ENCODE data around the gene SULT2A1. TPM values are rescaled to one million over a fixed set of nuclear protein-coding genes. Genes with fewer than 3 reads are reported as not detected.
A peak's percentile ranks its signal among the peaks of the same experiment; 100 is the strongest.
"Not testable (repeated sequence)": the region's sequence is repeated elsewhere in the genome, so short reads cannot be mapped to it uniquely, and the experiment has no call there.

The SULT2A1 gene
- total RNA-seq, 4 donors from 2014 or later = 0.32 TPM; not detected in 3

DNA sequence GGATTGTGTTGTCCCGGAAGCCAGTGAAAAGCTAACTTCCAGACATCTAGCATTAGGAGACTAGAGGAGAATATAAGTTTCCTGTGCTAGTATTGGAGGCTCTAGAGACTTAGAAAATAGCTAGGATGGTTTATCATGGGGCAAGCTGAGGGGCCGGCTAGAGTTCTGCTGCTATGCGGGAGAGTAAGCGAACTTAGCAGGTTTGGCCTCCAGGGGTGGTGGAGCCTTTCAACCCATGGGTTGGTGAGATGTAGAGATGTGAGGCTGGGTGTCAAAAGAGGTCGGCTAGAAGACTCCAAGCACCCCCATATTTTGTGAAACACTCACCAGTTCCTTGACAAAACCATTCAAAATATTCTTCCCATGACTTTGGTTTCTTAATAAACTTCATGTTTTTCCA lies 4.4 kb downstream of the SULT2A1 start:
- Histone ChIP-seq H3K4me1 (no peaks in the 10 kb centered on the region), H3K36me3 (no peaks in the 10 kb centered on the region), H3K9me3 (no peaks in the 10 kb centered on the region), H3K4me3 (no peak overlapping the region), H3K27me3 (peaks cover 27% of the 10 kb centered on the region), H3K27ac (no peak overlapping the region)
- WGBS = 75% methylated on average over 5 of the region's 5 CpGs
- DNase-seq (ENCODE audit: low spot score in 2 of 2) = peak in 1 of 2 donors; percentile 28
- TF ChIP-seq, protein P1, sequence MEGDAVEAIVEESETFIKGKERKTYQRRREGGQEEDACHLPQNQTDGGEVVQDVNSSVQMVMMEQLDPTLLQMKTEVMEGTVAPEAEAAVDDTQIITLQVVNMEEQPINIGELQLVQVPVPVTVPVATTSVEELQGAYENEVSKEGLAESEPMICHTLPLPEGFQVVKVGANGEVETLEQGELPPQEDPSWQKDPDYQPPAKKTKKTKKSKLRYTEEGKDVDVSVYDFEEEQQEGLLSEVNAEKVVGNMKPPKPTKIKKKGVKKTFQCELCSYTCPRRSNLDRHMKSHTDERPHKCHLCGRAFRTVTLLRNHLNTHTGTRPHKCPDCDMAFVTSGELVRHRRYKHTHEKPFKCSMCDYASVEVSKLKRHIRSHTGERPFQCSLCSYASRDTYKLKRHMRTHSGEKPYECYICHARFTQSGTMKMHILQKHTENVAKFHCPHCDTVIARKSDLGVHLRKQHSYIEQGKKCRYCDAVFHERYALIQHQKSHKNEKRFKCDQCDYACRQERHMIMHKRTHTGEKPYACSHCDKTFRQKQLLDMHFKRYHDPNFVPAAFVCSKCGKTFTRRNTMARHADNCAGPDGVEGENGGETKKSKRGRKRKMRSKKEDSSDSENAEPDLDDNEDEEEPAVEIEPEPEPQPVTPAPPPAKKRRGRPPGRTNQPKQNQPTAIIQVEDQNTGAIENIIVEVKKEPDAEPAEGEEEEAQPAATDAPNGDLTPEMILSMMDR (IDR thresholded peaks at IDR 0.05) = no peak
- TF ChIP-seq EP300 (IDR thresholded peaks at IDR 0.05) = no peak
- TF ChIP-seq POLR2AphosphoS5 (IDR thresholded peaks at IDR 0.05) = no peak
- TF ChIP-seq POLR2A (IDR thresholded peaks at IDR 0.05) = no peak

DNA sequence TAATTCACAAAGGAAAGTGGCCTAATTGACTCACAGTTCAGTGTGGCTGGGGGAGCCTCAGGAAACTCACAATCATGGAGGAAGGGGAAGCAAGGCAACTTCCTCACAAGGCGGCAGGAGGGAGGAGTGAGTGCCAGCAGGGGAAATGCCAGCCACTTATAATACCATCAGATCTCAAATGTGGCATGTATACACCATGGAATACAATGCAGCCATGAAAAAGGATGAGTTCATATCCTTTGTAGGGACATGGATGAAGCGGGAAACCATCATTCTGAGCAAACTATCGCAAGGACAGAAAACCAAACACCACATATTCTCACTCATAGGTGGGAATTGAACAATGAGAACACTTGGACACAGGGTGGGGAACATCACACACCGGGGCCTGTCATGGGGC lies 6.7 kb downstream of the SULT2A1 start:
- DNase-seq (ENCODE audit: low spot score in 2 of 2) = peak in 1 of 2 donors; percentile 5
- H3K27ac ChIP-seq, H3K4me3 ChIP-seq, H3K36me3 ChIP-seq, H3K9me3 ChIP-seq, H3K4me1 ChIP-seq: not testable (repeated sequence)
- peaks cover 26% of the 10 kb centered on the region for H3K27me3 ChIP-seq
- 48% methylated on average over 4 of the region's 4 CpGs for WGBS

DNA sequence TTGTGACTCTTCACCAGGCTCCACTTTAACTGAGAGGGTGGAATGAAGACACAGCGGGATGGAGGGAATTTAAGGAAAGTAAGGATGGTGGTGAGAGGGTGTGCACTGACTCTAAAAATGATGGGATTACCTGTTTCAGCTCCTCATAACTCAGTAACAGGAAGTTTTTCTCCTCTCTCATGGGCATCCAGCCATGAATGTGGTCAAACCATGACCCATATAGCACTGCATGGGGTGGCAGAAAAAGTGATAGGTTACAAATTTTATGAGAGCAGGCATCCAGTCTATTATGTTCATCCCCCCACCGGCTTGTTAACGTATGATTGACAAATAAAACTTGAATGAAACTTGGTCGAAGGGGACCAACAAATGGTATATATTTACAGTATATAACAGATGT lies 7.2 kb downstream of the SULT2A1 start:
- no peak overlapping the region for H3K4me3 ChIP-seq
- H3K27ac ChIP-seq = no peak overlapping the region
- H3K27me3 ChIP-seq = peaks cover 31% of the 10 kb centered on the region
- TF ChIP-seq EP300 (IDR thresholded peaks at IDR 0.05) (no peak), POLR2A (IDR thresholded peaks at IDR 0.05) (no peak), POLR2AphosphoS5 (IDR thresholded peaks at IDR 0.05) (no peak)
- TF ChIP-seq, protein P1 (IDR thresholded peaks at IDR 0.05) = no peak
- WGBS = 79% methylated on average over 4 of the region's 4 CpGs
- H3K4me1 ChIP-seq = no peaks in the 10 kb centered on the region
- H3K36me3 ChIP-seq = no peaks in the 10 kb centered on the region
- no peak for DNase-seq (ENCODE audit: low spot score in 2 of 2)
- no peaks in the 10 kb centered on the region for H3K9me3 ChIP-seq

DNA sequence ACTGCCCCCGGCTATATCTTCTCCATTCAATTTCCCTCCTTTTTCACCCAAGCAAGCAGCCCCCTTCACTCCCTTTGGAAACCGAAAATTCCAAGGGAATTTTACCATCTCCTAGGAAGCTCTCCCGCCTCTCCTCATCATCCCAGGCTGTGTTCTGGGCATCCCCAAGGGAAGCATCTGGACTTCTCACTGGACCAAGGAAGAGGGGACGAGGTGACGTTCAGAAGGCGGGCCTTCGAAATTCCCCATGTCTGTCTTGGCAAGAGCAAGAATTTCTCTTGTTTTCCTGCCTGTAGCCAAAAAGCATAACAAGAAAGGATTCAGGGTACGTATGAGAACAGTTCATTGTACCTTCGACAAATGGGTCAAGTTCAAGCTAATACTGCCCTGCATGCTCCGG lies 20.9 kb downstream of the SULT2A1 start:
- Histone ChIP-seq H3K9me3 (no peaks in the 10 kb centered on the region), H3K27ac (no peak overlapping the region), H3K36me3 (no peaks in the 10 kb centered on the region), H3K27me3 (peaks cover 8% of the 10 kb centered on the region), H3K4me3 (no peak overlapping the region), H3K4me1 (no peaks in the 10 kb centered on the region)
- 62% methylated on average over 10 of the region's 10 CpGs for WGBS
- no peak for DNase-seq (ENCODE audit: low spot score in 2 of 2)
- TF ChIP-seq POLR2A (IDR thresholded peaks at IDR 0.05) (no peak), EP300 (IDR thresholded peaks at IDR 0.05) (no peak), POLR2AphosphoS5 (IDR thresholded peaks at IDR 0.05) (no peak)
- TF ChIP-seq, protein P1 (IDR thresholded peaks at IDR 0.05) = no peak

DNA sequence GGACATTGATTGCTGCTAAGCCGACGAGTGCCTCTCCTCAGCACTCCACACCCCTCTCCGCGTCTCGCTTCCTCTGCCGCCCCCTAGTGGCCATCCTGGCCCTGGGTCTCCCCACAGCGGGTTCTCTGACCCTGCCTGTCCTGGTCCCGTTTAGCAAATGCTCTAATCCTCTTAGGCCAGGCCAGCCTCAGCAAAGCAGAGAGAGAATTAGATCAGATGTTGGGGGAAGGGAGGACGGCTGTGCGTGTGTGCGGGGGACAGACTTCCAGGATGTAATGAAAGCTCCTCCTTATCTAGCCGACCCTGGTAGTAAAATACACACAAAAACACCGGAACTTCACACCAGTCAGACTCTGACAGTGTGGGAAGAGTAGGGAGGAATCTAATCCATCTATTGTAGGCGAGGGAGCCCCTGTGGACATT lies 22.6 kb downstream of the SULT2A1 start:
- no peak overlapping the region for H3K4me3 ChIP-seq
- no peak overlapping the region for H3K27ac ChIP-seq
- TF ChIP-seq, protein P1 (IDR thresholded peaks at IDR 0.05) = peak; percentile 58 to 91
- no peak for TF ChIP-seq EP300 (IDR thresholded peaks at IDR 0.05)
- peaks cover 12% of the 10 kb centered on the region for H3K27me3 ChIP-seq
- WGBS = 18% methylated on average over 14 of the region's 14 CpGs
- H3K9me3 ChIP-seq = no peaks in the 10 kb centered on the region
- H3K4me1 ChIP-seq = no peaks in the 10 kb centered on the region
- no peaks in the 10 kb centered on the region for H3K36me3 ChIP-seq
- DNase-seq (ENCODE audit: low spot score in 2 of 2) = peak; percentile 86 to 88

DNA sequence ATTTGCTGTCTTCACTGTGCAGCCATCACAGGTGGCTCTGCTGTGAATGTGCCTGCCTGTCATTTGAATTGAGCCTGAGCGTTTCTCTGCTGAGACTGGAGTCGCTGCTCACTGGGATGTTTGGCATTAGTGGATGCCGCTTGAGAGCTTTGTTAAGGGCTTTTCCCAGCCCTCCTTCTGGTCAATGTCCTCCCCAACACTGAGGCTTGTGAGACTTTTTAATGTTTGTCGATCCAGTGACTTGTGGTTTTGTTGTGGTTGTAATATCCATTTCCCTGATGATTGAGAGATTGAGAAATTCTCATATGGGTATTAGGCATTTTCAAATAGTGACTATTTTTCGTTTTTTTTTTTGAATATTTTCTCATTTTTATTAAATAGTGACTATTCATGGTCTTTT lies 24.5 kb downstream of the SULT2A1 start:
- DNase-seq (ENCODE audit: low spot score in 2 of 2) = no peak
- Histone ChIP-seq H3K9me3 (no peaks in the 10 kb centered on the region), H3K36me3 (no peaks in the 10 kb centered on the region), H3K27ac (no peak overlapping the region), H3K4me3 (no peak overlapping the region), H3K4me1 (no peaks in the 10 kb centered on the region), H3K27me3 (peaks cover 15% of the 10 kb centered on the region)
- no peak for TF ChIP-seq EP300 (IDR thresholded peaks at IDR 0.05)
- 93% methylated on average over 4 of the region's 5 CpGs for whole genome bisulfite sequencing
